ENCODE data around the gene SSX5.
"Not testable (repeated sequence)": the region's sequence is repeated elsewhere in the genome, so short reads cannot be mapped to it uniquely, and the experiment has no call there.

Gene SSX5, protein sequence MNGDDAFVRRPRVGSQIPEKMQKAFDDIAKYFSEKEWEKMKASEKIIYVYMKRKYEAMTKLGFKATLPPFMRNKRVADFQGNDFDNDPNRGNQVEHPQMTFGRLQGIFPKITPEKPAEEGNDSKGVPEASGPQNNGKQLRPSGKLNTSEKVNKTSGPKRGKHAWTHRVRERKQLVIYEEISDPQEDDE

DNA sequence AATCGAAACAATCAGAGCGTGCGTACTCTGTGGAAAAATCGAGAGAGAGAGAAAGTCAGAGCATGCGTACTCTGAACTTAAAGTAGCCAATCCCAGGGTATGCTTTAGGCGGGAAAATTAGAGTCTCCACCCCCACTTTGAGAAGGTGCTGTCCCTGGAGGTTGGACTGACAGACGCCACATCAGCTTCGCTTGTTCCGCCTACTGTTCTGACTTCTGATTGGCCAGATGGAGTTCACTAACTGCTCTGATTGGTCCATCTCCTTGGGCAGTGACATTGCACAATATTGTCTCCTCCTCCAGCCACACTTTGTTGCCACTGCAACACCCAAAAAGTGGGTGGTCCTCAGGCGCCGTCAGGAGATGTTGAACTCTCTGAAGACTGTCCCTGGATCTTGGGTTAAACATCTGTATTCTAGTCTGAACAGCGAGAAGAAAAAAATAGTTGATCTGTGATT is at the start of gene SSX5:
SSX5 (minus strand) TSS at position 51 of the 457 bp plus-strand sequence. CDS start 1,437 bp downstream, outside the sequence.
- FAIRE-seq: no peak
- TF ChIP-seq POLR2A (IDR thresholded peaks at IDR 0.05; ENCODE audit: low read depth, low read length): no peak
- no peak for DNase-seq (ENCODE audit: insufficient read length, low spot score)

DNA sequence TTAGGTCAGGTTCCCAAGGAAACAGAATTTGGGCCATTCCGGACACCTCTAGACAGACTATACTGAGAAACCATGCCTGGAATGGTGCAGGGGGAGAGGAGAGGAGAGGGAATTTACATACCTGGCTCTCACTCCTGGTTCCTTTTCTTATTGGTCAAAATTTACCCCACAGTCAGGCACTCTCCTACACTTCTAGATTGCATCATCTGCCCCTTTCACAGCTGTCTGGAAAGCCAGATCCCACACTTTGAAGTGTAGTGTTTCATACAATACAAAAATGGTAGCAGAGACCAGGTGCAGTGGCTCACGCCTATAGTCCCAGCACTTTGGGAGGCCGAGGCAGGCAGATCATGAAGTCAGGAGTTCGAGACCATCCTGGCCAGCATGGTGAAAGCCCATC is 27.6 kb upstream of the SSX5 start:
- DNase-seq (ENCODE audit: insufficient read length, low spot score); FAIRE-seq: not testable (repeated sequence)

DNA sequence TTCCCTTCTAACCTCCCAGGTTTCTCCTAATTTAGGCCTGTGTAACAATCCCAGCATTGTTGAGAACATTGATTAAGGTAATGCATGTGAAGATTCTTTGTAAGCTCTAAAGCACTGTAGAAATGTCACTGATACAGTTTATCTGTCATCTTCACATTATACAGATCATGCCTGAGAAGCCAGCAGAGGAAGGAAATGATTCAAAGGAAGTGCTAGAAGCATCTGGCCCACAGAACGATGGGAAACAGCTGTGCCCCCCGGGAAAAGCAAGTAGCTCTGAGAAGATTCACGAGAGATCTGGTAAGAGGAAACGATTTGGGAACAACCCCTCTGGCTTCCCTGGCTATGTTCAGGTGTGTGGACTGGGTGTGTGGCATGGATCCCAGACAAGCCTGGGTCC is 17.7 kb upstream of the SSX5 start:
- not testable (repeated sequence) for FAIRE-seq

DNA sequence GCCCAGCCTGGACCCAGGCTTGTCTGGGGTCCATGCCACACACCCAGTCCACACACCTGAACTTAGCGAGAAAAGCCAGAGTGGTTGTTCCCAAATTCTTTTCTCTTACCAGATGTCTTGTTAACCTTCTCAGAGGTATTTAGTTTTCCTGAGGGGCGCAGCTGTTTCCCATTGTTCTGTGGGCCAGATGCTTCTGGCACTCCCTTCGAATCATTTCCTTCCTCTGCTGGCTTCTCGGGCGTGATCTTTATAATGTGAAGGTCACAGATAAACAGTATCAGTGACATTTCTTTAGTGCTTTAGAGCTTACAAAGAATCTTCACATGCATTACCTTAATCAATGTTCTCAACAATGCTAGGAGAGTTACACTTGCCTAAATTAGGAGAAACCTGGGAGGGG is 6.6 kb downstream of the SSX5 start:
- FAIRE-seq; DNase-seq (ENCODE audit: insufficient read length, low spot score): not testable (repeated sequence)

More for the DNA sequence above, 17.7 kb upstream of the SSX5 start:
- not testable (repeated sequence) for DNase-seq (ENCODE audit: insufficient read length, low spot score)

DNA sequence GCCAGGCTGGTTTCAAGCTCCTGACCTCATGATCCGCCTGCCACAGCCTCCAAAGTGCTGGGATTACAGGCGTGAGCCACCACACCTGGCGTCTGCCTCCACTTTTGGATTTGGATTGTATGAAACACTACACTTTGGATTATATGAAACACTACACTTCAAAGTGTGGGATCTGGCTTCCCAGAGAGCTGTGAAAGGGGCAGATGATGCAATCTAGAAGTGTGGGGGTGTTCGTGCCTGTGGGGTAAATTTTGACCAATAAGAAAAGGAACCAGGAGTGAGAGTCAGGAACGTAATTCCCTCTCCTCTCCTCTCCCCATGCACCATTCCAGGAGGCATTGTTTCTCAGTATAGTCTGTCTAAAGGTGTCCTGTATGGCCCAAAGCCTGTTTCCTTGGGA is 14.7 kb downstream of the SSX5 start:
- FAIRE-seq; DNase-seq (ENCODE audit: insufficient read length, low spot score): not testable (repeated sequence)

DNA sequence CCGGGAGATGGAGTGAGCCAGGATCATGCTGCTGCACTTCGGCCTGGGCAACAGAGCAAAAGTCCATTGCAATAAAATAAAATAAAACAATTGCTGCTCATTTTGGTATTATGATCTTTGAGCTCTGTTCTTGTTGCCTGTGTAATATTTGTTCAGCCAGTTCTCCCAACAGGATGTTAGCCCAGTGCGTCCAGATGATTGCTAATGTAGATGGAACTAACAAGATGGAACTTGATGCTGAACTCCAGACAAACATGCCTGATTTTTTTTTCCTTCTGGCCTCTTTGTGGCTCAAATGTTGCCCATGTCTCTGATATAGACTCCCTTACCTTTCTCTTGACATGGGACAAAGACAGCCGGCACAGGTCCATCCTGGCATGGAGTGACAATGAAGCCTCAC is 15.8 kb downstream of the SSX5 start:
- TF ChIP-seq POLR2A (IDR thresholded peaks at IDR 0.05; ENCODE audit: low read depth, low read length): no peak
- FAIRE-seq (no peak), DNase-seq (ENCODE audit: insufficient read length, low spot score) (no peak)

DNA sequence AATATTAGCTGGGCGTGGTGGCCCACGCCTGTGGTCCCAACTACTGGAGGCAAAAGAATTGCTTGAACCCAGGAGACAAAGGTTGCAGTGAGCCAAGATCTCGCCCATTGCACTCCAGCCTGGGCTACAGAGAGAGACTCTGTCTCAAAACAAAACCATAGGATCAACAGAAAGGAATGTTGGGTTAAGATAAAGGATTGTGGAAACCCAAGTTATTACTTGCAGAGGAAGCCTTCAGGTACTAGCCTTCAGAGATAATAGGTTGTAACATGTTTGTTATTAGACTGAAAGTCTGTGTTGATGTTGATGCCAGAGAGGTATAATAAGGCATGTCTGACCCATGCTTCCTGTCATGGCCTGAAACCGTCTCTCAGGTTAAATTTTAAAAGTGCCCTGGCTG is 16.9 kb downstream of the SSX5 start:
- no peak for FAIRE-seq
- TF ChIP-seq POLR2A (IDR thresholded peaks at IDR 0.05; ENCODE audit: low read depth, low read length): no peak
- DNase-seq (ENCODE audit: insufficient read length, low spot score): no peak

DNA sequence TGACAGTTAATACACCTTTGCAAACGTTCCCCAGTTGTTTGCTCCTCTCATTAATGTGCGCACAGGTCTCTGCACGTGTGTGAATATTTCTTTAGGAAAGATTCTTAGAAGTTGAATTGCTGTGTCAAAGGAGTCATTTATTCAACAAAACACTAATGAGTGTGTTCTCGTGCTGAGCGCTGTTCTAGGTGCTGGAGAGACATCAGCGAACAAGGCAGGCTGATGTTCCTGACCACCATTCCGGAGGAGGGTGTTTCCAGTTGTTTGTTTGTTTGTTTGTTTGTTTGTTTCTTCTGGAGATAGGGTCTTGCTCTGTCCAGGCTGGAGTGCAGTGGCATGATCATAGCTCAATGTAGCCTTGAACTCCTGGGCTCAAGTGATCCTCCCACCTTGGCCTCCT is 30.3 kb downstream of the SSX5 start:
- FAIRE-seq; DNase-seq (ENCODE audit: insufficient read length, low spot score): not testable (repeated sequence)

DNA sequence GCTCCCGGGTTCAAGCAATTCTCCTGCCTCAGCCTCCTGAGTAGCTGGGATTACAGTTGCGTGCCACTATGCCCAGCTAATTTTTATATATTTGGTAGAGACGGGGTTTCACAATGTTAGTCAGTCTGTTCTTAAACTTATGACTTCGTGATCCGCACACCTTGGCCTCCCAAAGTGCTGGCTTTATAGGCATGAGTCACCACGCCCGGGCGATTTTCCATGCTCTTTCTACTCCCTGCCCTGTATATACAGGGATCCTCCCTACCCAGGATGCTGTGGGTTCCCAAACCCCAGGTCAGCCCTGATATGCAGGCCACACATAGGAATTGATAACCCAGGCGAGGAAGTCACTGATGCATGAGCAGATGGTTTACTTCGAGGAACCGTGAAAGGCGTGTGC is 31.4 kb downstream of the SSX5 start:
- DNase-seq (ENCODE audit: insufficient read length, low spot score) (no peak), FAIRE-seq (no peak)
- no peak for TF ChIP-seq POLR2A (IDR thresholded peaks at IDR 0.05; ENCODE audit: low read depth, low read length)

DNA sequence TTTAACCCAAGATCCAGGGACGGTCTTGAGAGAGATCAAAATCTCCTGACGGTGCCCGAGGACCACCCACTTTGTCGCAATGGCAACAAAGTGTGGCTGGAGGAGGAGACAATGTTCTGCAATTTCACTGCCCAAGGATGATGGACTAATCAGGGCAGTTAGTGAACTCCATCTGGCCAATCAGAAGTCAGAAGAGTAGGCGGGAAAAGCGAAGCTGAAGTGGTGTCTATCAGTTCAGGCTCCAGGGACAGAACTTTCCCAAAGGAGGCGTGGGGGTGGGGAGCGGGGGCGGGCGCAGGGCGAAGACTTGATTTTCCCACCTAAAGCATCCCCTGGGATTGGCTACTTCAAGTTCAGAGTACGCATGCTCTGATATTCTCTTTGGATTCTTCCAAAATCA is 40.6 kb downstream of the SSX5 start:
- no peak for FAIRE-seq
- no peak for DNase-seq (ENCODE audit: insufficient read length, low spot score)
- TF ChIP-seq POLR2A (IDR thresholded peaks at IDR 0.05; ENCODE audit: low read depth, low read length): no peak

DNA sequence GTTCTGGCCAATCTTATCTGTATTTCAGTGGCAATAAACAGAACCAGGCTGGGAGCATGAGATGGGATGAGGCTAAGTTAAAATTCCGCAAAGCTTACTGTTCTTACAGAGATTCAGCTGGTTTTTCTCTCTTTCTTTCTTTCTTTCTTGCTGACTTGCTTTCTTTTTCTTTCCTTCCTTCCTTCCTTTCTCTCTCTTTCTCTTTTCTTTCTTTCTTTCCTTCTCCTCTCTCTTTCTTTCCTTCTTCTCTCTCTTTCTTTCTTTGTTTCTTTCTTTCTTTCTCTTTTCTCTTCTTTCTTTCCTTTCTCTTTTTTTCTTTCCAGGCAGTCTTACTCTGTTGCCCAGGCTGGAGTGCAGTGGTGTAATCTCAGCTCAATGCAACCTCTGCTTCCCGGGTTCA is 41.8 kb downstream of the SSX5 start:
- TF ChIP-seq POLR2A (IDR thresholded peaks at IDR 0.05; ENCODE audit: low read depth, low read length): no peak
- no peak for DNase-seq (ENCODE audit: insufficient read length, low spot score)
- FAIRE-seq: no peak

DNA sequence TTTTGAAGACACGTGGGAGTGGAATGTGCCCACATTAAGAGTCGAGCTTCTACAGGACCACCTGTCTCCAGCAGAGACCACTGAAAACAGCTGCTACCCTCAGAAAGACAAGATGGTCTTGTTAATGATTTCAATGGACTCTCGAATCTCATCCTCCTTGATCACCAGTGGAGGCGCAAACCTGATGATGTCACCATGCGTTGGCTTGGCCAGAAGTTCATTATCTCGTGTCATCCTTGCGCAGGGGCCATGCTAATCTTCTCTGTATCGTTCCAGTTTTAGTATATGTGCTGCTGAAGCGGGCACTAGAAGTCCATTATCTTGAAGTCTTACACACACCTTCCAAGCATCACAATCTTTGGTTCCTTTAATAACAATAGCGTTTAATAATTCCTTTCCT is 42.8 kb downstream of the SSX5 start:
- no peak for TF ChIP-seq POLR2A (IDR thresholded peaks at IDR 0.05; ENCODE audit: low read depth, low read length)
- no peak for FAIRE-seq
- DNase-seq (ENCODE audit: insufficient read length, low spot score): no peak

DNA sequence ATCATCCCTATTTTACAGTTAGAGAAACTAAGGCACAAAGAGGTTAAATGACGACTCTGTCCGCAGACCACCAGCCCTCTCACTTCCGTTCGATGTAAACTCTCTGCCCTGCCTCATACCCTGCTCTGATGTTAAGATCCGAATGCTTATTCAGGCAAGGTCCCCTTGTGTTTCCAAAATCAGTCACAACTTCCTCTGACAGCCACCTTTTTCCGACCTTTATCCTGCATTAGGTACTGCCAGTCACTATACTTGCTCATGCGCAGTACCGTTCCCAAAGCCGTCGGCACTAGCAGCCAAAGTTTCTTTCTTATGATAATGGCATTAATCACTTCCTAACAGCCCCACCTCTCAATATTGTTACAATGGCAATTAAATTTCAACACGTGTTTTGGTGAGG is 53.9 kb downstream of the SSX5 start:
- not testable (repeated sequence) for DNase-seq (ENCODE audit: insufficient read length, low spot score); FAIRE-seq

DNA sequence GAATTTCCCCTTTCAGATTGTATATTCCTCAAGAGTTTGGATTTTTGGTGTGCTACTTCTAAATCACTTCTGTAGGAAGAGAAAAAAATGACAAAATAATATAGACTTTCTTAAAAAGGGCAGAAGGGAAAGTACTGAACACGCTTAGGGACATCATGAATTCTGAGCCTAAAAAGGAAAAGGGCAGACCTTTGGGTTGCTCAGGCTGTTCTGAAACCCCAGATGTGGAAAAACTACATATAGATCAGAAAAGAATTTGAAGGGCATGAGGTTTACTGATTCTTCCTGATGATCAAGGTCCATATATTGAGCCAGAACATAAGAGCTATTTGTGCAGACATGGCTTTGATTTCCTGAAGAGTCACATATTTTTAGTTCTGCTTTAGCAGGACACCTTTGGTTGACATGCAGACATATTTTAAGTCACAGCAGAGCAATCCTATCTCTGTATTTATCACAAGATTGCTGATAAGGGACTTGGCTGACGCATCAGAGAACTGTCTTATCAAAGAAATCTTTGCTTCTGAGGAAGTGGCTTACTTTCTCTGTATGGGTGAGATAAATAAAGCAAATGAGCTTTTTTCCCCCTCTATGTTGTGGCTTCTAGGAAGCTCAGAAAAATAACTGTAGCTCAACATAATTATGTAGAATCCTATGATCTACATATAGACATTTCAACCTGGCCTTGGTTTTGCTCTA is 54.6 kb downstream of the SSX5 start:
- not testable (repeated sequence) for FAIRE-seq

DNA sequence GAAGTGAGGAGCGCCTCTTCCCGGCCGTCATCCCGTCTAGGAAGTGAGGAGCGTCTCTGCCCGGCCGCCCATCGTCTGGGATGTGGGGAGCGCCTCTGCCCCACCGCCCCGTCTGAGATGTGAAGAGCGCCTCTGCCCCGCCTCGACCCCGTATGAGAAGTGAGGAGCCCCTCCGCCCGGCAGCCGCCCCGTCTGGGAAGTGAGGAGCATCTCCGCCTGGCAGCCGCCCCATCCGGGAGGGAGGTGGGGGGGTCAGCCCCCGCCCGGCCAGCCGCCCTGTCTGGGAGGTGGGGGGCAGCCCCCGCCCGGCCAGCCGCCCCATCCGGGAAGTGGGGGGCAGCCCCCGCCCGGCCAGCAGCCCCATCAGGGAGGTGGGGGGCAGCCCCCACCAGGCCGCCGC is 57.5 kb downstream of the SSX5 start:
- FAIRE-seq; DNase-seq (ENCODE audit: insufficient read length, low spot score): not testable (repeated sequence)

More for the DNA sequence above, 54.6 kb downstream of the SSX5 start:
- DNase-seq (ENCODE audit: insufficient read length, low spot score): not testable (repeated sequence)
